GM21390 (cell line): Measurements from ENCODE around the gene UBN1.
"Not testable (repeated sequence)": the region's sequence is repeated elsewhere in the genome, so short reads cannot be mapped to it uniquely, and the experiment has no call there.

Source experiments
- ATAC-seq: cut with Tn5 transposase; IDR thresholded peaks from one replicate; pipeline ENCODE4 v1.9.1; 2021; ENCODE audit not compliant: unreplicated experiment

The UBN1 gene

GRCh38 chr16:4927661-4928060 lies 80.4 kb downstream of the UBN1 start:
- ATAC-seq: no peak

- no peak for ATAC-seq
These were observed 80.9 kb downstream of the UBN1 start for GRCh38 chr16:4928227-4928626.

GRCh38 chr16:4929619-4930018 lies 82.3 kb downstream of the UBN1 start:
- ATAC-seq: not testable (repeated sequence)

- no peak for ATAC-seq
These were observed 84.1 kb downstream of the UBN1 start for GRCh38 chr16:4931381-4931780.
